HG03025 (cell line): ENCODE measurements around the gene NHEJ1.

Experiments used
- ATAC-seq: cut with Tn5 transposase; IDR thresholded peaks from one replicate; pipeline ENCODE4 v1.9.1; 2021; ENCODE audit warnings: mild to moderate bottlenecking, moderate library complexity; ENCODE audit not compliant: unreplicated experiment, low FRiP score

NHEJ1 gene

GRCh38 chr2:219168932-219169331 lies 8.3 kb upstream of the NHEJ1 start:
- no peak for ATAC-seq

- no peak for ATAC-seq
These were observed 7.9 kb upstream of the NHEJ1 start for GRCh38 chr2:219168526-219168925.

DNA sequence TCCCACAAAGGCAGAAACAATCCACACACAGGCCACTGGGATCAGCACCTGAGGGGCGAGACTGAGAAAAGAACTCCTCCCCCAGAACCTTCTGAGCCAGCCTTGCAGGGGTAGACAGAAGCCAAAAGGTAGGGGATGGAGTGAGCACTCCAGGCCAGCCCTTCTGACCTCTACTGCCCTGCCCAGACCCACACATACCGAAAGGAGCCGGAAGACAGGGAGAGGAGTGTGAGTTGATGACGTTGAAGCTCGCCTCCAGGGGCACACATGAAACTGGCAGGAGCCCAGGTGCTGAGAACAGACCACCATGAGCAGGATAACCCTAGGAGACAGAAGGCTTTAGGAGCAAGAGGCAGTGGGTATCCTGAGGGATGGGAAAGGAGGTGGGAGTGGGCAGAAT lies 7.4 kb upstream of the NHEJ1 start:
- no peak for ATAC-seq

GRCh38 chr2:219165058-219165911 lies 4.7 kb upstream of the NHEJ1 start:
- ATAC-seq: no peak

GRCh38 chr2:219163156-219163555 lies 2.5 kb upstream of the NHEJ1 start:
- ATAC-seq: no peak

GRCh38 chr2:219161097-219161496 lies 482 bp upstream of the NHEJ1 start:
- no peak for ATAC-seq

- no peak for ATAC-seq
These were observed 837 bp downstream of the NHEJ1 start for GRCh38 chr2:219159771-219160185.

GRCh38 chr2:219158586-219158985 lies 2.0 kb downstream of the NHEJ1 start:
- ATAC-seq: no peak

- ATAC-seq: no peak
These were observed 2.6 kb downstream of the NHEJ1 start for GRCh38 chr2:219158025-219158424.

GRCh38 chr2:219157396-219157795 lies 3.2 kb downstream of the NHEJ1 start:
- no peak for ATAC-seq

- no peak for ATAC-seq
These were observed 5.5 kb downstream of the NHEJ1 start for GRCh38 chr2:219155054-219155644.

- ATAC-seq: no peak
These were observed 10.9 kb downstream of the NHEJ1 start for GRCh38 chr2:219149667-219150066.

GRCh38 chr2:219142329-219142728 lies 18.3 kb downstream of the NHEJ1 start:
- no peak for ATAC-seq

DNA sequence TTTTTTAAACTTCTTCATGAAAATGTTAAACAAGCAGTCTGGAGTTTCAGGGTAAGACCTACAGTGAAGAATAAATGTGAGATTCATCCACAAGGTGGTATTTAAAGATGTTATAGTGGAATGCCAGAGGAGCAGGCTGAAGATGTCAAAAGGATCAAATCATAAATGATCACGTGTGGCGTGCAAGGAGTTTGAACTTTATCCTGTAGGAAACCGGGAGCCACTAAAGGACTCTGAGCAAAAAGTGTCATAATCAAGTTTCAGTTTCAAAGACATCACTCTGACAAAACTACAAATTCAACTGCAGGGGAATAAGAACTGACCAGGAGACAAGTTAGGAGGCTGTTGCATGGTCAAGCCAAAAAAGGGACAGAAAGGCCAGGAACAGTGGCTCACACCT lies 19.9 kb downstream of the NHEJ1 start:
- no peak for ATAC-seq

- ATAC-seq: no peak
These were observed 26.6 kb downstream of the NHEJ1 start for GRCh38 chr2:219133976-219134375.

GRCh38 chr2:219131744-219132143 lies 28.9 kb downstream of the NHEJ1 start:
- ATAC-seq: no peak

- ATAC-seq: no peak
These were observed 29.3 kb downstream of the NHEJ1 start for GRCh38 chr2:219131327-219131726.

GRCh38 chr2:219129589-219129988 lies 31.0 kb downstream of the NHEJ1 start:
- ATAC-seq: no peak

GRCh38 chr2:219128396-219128795 lies 32.2 kb downstream of the NHEJ1 start:
- no peak for ATAC-seq

GRCh38 chr2:219127037-219127635 lies 33.5 kb downstream of the NHEJ1 start:
- no peak for ATAC-seq

DNA sequence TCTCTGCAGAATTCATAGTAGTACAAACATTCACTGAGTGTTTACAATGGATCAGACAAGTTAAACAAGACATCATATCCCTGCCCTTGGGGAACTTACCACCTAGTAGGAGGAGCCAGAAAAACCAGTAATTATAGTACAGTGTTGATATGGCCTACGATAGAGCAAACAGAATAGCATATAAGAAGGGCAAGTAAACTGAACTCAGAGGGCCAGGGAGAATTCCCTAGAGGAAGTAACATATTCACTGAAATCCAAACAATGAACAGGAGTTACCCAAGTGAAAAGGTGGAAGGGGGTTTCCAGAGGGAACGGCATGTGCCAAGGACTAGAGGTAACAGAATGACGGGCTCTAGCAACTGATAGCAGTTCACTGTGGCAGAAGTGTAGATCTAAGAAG lies 34.1 kb downstream of the NHEJ1 start:
- ATAC-seq: no peak

- ATAC-seq: no peak
These were observed 34.7 kb downstream of the NHEJ1 start for GRCh38 chr2:219125886-219126270.
